ENCODE measurements around the gene PIGC.
"Not testable (repeated sequence)": the region's sequence is repeated elsewhere in the genome, so short reads cannot be mapped to it uniquely, and the experiment has no call there.

PIGC gene

DNA sequence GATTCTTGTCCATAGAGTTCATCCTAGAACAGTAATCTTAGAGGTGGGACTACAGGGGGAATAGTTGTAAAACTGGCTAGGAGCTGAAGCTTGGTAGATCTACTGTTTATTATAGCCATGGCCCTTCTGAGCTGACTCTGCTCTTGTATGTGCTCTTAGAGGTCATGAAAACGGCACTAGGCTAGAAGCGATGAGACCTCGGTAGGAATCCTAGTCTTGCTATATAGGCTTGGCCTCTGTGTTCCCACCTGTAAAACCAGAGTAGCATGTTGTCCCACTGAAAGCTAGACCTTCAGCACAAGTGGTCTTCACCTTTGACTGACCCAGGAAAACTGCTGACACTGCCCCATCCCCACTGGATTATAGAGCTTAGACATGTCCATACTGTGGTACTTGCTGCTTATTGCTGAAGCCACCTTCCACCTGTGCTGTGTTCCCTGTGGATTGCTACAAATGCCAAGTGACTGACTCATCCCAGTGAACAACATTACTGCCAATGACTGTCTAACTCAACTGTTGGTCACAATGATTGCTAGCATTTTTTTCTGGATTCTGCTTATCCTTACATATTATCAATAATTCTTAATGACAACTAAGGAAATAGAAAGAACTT lies 23.0 kb upstream of the PIGC start:
- DNase-seq (ENCODE audit: low spot score) = no peak

DNA sequence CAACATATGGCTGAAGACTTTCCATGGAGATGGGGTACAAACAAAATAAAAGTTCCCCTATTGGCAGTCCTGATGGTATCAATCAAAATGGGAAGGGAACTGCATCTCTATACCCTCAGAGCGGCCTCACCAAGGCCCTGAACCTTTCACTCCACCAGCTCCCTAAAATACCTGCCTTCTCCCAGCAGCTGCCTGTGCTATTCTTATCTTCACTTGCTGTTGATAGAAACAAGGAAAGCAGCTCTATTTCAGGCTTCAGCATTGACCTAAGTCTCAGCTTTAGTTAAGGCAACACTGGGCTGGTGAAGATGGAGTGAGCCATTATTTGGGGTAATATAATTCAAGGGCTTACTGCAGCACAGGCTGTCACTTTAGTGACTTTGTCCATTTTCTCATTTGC lies 21.7 kb upstream of the PIGC start:
- no peak for DNase-seq (ENCODE audit: low spot score)

DNA sequence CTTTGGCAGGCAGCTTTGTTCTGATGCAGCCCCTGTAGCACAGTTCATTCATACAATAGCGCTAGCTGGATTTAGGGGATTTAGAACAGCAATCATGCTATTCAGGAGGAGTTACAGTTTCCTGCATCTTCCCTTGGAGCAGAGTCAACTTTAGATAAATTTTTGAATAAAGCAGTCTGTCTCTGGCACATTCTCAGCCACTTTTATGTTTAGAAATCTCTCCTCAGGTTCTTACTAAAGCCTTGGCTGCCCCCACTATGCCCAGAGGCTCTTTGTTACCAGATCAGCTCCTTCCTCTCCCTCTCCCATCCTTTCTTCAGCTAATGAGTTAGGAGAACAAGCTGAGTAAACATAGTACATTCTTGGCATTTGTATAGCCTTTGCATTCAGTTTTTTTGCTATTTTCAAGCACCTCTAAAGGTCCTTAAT lies 17.0 kb upstream of the PIGC start:
- no peak for DNase-seq (ENCODE audit: low spot score)

DNA sequence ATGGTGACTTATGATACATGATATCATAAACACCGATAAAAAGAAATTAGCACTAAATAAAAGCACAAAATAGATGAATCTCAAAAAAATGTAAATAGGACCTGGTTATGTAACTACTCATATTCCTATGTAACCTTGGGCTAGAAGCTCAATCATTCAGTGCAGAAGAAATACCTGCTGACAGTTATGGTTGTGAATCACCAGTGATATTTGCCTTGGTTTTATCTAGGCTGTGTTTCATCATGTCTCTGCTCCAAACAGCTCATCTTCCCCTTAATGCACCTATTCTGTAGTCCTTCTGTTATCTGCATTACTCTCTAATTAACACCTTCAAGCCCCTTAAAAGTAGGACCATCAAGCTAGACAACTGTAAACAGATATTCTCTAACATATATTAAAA lies 16.3 kb upstream of the PIGC start:
- DNase-seq (ENCODE audit: low spot score) = no peak

DNA sequence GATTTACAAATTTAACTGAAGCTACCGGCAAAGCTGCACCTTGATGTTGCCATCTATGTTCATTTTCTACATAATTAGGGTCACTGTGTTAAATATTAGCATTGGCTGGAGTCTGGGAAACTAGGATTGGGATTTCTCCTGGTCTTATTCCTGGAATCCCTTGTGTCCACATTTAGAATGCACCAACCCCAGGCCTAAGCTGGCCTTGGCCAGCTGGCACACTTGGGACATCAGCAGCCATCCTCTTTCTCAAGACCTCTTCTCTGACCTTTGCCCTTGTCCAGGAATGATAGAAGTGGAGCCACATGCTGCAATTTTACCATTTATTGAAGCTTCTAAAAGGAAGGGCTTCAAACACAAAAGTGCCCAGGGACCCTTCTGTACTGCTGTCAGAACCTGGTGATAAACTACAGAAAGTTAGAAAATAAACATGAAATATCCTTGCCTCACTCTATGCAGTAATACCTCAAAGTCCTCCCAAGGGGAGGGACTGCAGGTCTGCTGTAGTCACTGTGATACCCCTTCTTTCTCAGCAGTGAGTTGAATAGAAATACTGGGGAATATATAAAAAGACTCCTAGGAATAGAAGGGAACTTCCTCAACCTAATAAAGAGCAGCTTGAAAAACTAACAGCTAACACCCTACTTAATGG lies 13.7 kb upstream of the PIGC start:
- DNase-seq (ENCODE audit: low spot score) = no peak

DNA sequence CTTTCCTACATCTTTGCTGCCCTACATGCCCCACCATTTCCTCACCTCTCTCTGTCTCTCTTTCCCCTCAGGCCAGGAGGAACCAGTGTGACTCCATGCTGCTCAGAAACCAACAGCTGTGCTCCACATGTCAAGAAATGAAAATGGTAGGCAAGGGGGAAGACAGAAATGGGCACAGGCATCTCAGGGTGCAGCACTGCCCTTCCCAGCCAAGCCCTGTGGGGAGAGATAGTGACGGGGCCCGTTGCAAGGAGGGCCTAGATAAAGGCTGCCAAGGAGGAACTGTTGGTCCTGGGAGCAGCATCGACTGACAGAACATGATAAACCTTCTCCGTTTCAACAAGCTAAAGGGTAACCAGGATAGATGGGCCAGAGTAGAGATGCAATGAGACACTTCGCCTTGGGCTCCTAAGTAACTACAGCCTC lies 12.5 kb upstream of the PIGC start:
- no peak for DNase-seq (ENCODE audit: low spot score)

DNA sequence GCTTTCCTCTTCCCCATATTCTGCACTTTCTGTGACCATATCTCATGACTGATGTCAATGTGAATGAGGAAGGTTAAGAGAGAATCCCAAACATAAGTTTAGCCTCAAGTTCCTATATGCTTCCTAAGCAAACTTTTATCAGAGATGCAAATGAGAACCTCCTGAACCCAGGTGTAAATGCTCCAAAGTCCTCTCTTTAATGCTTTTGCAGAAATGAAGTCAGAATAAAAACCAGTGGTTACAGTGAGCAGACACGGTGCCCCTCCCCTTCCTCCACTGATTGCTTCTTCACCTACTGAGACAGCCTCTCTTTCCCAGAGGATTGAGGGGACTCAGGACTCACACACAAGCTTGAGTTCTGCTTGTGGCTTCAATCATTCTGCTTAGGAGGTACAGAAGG lies 11.6 kb upstream of the PIGC start:
- DNase-seq (ENCODE audit: low spot score) = no peak

DNA sequence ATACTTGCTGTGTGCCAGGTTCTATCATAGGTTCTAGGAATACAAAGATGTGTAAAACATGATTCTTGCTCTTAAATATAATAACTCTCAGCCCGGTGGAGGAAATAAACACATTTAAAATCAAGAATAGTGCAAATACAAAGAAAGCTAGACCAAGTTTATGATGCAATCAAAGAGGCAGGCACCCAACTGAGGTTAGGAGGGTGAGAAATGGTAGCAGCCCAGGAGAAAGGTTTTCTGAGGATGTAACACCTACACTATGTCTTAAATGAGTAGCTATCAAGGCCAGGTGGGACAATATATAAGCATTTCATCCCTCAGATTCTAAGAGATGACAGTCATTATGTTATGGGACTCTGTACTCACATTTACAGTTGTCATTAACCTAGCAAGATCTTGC lies 9.7 kb upstream of the PIGC start:
- DNase-seq (ENCODE audit: low spot score) = no peak

DNA sequence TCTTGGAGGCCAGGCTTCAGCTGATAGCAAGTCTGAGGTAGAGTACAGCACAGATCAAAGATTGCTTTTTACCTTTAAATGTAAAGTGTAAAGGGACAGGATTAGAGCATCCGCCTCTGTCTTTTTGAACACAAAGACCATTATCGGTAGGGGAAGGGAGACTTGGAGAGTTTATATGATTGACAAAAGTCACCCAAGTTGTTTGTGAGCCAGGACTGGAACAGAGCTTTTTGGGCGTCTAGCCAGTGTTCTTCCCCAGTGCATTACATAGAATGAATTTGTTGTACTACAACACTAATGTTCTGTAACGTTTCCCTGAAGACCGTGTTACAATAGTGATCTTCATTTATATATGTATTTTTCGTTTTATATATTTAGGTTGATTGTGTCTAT lies 9.3 kb upstream of the PIGC start:
- DNase-seq (ENCODE audit: low spot score) = no peak

DNA sequence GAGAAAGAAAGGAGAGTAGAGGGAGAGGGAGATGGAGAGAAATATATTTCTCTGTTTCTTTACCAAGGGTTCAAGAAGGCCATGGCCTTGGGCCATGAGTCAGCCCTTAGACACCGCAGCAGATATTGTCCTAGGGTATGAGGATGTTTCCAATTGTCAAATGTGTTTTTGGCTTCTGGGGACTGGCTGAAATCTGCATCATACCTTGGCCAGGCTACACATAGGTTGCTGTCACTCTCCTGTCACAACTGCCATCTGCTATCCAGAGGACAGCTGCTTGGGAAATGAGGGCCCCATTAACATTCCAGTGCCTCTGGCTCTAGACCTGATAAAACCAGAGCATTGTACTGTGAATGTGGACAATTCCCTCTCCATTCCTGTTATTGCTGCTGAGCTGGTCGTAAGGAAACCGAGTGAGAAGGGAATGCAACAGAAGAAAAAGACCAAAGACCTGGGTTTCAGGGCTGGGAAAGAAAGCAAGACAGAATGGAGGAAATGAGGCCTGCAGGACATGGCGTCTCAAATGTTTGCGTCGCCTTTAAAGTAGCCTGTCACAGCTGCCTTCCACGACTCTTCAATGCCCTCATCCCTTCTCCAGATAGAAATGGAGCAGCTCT lies 8.8 kb upstream of the PIGC start:
- DNase-seq (ENCODE audit: low spot score) = no peak

DNA sequence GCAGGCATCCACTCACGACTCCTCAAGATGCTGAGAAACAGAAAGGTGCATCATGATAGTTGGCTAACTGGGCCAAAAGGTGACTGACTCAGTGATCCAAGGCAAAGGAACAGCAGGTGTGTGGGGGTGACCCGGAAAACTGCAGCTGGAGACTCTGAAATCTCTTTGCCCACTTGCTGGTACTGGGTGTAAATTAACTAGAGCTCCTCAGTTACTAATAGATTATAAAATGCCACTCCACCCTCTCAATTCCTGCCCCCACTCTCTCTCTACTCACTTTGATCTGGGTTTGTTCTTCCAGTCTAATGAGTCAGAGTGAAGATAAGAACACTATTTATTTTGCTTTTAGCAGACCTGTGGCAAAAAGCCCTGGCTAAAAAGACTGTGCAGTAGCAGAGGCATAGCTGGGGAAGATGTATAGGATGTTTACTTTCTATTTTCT lies 7.2 kb upstream of the PIGC start:
- DNase-seq (ENCODE audit: low spot score) = no peak

DNA sequence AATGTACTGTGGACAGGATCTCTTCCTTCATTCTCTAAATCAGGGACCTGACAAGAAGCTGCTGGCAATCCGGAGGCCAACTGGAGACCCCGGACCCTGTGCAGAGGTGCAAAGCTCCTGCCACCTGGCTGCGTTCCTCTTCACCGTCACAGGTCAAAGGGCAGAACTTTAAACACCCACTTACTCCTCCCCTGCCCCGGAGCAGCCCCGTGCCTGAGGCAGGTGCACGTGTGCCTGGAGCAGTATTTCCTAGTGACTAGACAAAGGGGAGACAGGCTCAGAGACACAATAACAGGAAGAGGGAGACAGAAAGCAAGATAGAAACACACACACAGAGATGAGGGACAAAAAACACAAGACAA lies 6.6 kb upstream of the PIGC start:
- DNase-seq (ENCODE audit: low spot score) = no peak

DNA sequence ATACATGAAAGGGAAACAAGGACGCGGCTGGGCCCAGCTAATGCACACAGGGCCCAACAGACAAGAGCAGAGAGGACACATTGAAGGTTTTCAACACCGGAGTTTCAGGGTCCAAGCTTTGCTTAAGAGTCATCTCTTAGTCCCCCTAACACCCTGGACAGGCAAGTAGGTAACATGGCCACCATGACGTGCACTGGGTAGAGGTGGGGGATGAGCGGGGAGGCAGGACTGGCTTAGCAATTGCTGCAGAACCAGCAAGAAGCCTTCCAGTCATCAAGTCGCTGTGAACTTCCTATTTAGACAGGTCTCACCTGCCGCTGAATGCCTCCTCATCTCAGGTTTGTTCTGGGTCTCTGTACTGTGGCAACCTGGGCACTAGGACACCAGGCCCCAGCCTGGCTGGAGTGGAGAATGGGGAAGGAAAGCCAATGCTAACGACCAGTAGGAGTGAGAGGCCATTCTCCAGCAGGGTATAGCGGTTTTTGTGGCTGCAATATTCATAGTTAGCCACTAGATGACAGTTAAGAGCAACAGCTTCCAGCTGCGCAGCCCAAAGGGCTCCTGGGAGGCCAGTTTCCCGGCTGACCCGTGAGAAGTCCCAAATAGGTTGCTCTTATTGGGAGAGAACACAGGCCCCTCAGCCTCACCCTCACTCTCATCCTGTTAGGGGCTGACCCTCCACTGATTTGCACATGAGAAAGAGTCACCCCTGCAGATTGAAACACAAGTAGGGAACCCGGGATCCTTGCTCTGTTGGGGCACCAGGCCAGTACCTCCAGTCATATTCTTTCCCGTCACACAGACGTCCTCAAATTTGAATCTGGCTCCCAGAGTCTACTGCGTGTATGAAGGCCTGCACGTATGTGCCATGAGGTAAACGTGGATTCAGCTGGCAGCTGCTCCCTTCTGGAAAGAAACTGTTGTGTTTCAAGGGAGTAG lies 6.0 kb upstream of the PIGC start:
- DNase-seq (ENCODE audit: low spot score) = peak; percentile 49

DNA sequence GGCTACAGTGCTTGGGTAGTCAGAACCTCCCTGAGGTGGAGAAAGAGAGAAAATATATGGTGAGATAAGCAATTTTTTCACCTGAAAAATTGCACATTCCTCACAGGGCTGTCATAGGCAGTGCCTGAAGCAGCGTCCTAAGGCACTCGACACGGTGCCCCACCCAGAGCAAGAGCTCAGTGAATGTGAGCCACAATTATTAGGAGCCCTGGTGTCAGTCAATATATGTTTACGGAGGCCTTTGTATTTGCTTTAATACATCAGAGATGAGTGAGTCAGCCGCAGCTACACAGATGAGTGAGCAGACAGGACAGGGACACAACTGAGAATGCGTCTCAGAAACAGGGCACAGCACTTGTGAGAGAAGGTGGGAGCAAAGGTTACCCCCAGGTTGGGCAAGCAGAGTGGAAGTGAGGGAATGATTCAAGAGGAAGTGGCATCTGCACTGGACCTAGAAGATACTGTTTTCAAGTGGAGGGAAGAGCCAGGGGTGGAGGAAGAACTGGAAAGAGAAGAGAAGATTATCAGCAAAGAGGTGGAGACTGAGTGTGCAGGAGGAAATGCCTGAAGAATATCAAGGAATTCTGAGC lies 5.2 kb upstream of the PIGC start:
- no peak for DNase-seq (ENCODE audit: low spot score)

DNA sequence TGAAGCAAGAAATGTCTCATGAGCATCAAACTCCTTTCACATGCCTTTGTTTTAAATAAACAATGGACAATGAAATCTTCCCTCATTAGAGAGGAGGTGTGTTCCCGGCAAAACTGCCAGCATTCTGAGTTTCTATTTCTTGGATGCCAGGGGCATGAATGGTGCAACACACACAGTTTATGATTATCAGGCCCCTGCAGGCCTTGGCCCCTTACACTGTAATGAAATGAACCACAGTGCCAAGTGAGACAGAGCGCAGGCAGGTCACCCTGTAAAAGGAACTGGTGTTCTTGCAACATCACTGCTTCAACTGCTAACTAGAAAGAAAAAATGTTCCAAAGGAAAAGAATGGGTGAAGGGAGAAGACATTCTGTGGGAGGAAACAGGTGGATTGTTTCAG lies 3.8 kb upstream of the PIGC start:
- DNase-seq (ENCODE audit: low spot score) = no peak

DNA sequence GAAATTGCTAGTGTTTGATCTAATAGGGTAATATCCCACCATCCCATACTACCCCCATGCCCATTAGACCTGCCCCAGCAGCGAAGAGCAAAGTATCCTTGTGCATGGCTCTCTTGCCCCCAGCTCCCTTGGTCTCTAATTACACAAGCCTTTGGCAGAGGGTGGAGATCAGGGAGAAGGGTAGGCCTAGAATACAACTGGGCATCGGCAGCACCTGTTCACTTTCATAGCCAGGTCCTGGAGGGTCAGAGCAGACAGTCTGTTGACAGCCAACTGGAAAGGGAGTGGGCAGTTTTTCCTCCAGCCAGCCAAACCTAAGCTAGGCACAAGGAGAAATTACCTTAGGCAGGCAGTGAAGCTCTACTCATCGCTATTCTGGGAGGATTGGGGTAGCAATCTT lies 2.7 kb upstream of the PIGC start:
- DNase-seq (ENCODE audit: low spot score) = no peak

DNA sequence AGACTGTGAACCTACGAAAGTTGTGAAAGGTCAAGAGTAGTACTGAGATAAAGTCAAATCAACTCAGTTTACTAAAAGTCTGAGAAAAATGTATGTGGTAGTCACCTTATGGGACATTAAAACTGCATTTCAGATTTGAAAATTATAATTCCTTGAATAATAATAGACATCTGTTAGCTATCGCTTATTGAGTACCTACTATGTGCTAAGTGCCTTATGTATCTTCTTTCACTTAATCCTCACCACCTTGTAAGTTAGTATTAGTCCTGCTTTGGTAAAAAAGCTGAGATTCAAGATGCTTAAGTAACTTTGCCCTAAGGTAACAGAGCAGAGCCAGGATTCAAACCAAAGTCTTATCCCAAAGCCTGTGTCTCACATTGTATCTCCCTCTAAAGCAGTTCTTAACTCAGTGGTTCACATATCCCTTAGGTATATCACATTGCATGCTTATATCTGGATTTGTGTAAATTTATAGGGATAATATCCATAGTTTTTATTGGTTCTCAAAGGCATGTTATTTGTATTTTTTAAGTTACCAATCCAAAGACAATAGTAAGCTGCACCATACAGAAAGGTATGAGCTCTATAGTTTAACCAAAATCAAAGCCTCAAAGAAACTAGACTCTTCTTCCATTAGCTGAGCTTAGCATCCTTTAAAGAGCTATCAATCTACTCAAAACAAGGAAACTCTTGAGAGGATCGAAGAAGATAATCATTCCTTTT lies 865 bp downstream of the PIGC start:
- no peak for DNase-seq (ENCODE audit: low spot score)

DNA sequence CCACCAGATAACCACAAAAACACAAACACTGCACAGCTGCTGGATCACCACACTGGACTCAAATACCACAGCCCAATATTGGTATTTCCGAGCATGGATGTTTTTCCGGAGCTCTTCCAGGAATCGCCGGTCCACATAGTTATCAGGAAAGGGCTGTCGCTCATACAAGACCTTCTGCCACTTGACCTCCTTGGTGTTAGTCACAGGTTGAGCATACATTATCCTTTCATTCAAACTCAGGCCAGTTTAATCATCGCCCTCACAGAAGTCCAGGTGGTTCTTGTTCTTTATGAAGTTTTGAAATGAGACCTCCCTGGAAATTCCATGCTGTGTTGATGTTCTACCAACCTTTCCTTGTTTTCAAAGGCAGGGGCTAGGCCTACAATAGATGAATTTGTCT lies 1.5 kb downstream of the PIGC start:
- DNase-seq (ENCODE audit: low spot score) = no peak

DNA sequence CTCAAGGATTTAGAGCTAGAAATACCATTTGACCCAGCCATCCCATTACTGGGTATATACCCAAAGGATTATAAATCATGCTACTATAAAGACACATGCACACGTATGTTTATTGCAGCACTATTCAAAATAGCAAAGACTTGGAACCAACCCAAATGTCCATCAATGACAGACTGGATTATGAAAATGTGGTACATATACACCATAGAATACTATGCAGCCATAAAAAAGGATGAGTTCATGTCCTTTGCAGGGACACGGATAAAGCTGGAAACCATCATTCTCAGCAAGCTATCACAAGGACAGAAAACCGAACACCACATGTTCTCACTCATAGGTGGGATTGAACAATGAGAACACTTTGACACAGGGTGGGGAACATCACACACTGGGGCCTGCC lies 6.7 kb downstream of the PIGC start:
- DNase-seq (ENCODE audit: low spot score) = not testable (repeated sequence)

DNA sequence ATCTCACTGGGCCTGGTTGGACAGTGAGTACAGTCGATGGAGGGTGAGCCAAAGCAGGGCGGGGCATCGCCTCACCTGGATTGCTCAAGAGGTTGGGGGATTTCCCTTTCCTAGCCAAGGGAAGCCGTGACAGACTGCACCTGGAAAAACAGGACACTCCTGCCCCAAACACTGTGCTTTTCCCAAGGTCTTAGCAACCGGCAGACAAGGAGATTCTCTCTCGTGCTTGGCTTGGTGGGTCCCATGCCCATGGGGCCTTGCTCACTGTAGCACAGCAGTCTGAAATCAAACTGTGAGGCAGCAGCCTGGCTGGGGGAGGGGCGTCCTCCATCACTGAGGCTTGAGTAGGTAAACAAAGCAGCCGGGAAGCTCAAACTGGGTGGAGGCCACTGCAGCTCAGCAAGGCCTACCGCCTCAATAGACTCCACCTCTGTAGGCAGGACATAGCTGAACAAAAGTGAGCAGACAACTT lies 12.1 kb downstream of the PIGC start:
- DNase-seq (ENCODE audit: low spot score) = no peak

DNA sequence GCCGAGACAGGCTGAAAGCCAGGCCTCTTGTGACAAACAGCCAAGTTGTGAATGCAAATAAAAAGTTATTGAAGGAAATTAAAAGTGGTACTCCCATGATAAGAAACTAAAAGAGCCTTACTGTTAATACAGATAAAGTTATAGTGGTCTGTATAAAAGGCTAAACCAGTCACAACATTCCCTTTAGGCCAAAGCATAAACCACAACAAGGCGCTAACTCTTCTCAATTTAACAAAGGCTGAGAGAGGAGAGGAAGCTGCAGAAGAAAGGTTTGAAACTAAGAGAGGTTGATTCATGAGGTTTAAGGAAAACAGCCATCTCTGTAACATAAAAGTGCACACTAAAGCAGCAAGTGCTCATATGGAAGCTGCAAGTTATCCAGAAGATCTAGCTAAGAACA lies 12.7 kb downstream of the PIGC start:
- no peak for DNase-seq (ENCODE audit: low spot score)

DNA sequence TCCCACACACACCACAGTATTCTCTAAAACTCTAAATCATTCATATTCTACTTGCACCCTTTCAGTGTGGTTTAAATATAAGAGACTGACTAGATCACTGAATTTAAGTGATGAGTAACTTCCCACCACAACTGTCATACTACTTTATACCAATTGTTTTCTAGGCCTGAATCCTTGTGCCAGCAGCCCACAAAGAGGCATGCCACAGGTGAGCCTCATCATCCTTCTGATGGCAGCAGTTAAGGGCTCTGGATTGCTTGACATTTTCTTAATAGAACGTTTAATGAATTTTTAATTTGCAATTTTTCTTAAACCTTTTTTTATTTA lies 13.8 kb downstream of the PIGC start:
- DNase-seq (ENCODE audit: low spot score) = no peak
